ENCODE data around the gene ABHD14A. TPM values are rescaled to one million over a fixed set of nuclear protein-coding genes. Genes with fewer than 3 reads are reported as not detected.

ABHD14A gene
- total and polyA plus RNA-seq, 2 of the 13 experiments (the other 11 are each of a cell fraction or from before 2014, with no cell fraction given): 29.5 to 46.9 TPM

GRCh38 chr3:51937611-51938450, 37.0 kb upstream of the ABHD14A start:
- FAIRE-seq (no peak), DNase-seq (ENCODE audit: low spot score) (no peak), ATAC-seq (no peak)
- CTCF ChIA-PET (ENCODE audit: low intra/inter-chr PET ratio, low total read pairs): no interaction called here
- WGBS (ENCODE audit: low lambda C conversion rate): 96% methylated on average over 11 of the region's 13 CpGs
- Histone ChIP-seq H3K4me1 (ENCODE audit: insufficient read depth, low read length) (peaks cover 25% of the 10 kb centered on the region), H4K20me1 (ENCODE audit: insufficient read depth, low read length) (no peaks in the 10 kb centered on the region; the same call in 1 of the 2 replicates), H3K36me3 (replicated peaks in 1 of 2; ENCODE audit: control insufficient read depth in 1 of 2, insufficient read depth in 2 of 2, low read length in 2 of 2) (peaks cover 21 to 58% of the 10 kb centered on the region in 2 experiments; a peak in 4 of 5 replicates), H3K4me3 (replicated peaks in 1 of 3; ENCODE audit: insufficient read depth in 1 of 3, low read depth in 2 of 3, low read length in 3 of 3) (no peak overlapping the region), H3K79me2 (ENCODE audit: insufficient read depth, low read length) (peaks cover 28% of the 10 kb centered on the region), H2AFZ (ENCODE audit: low read length) (no peak overlapping the region), H3K4me2 (ENCODE audit: low read depth, low read length) (no peak overlapping the region), H3K27me3 (ENCODE audit: control insufficient read depth in 1 of 2, insufficient read depth in 2 of 2, low read length in 2 of 2) (no peaks in the 10 kb centered on the region; a peak in 1 of 5 replicates), H3K9ac (ENCODE audit: insufficient read depth, low read depth, low read length) (no peak overlapping the region), H3K27ac (ENCODE audit: extremely low read length, insufficient read depth, low read length) (no peak overlapping the region), H3K9me3 (ENCODE audit: low read length) (no peaks in the 10 kb centered on the region)
- no TSS peak for BruUV-seq (replicated peaks)
- POLR2A ChIA-PET: no interaction called here
- intact Hi-C loops (cut with micrococcal nuclease; ENCODE audit: unreplicated experiment): no loop called here
- in situ Hi-C loops (cut with HindIII; ENCODE audit: extremely low pct_ligation_motif_present, low pct_unique_long_range_greater_than_20kb): no loop called here
- TF ChIP-seq BRF2 (CRISPR knock-in tag; IDR thresholded peaks at IDR 0.05) (no peak), ZFP1 (CRISPR knock-in tag; IDR thresholded peaks at IDR 0.05) (no peak), TOE1 (CRISPR knock-in tag; IDR thresholded peaks at IDR 0.05) (no peak), JUN (CRISPR knock-in tag; IDR thresholded peaks at IDR 0.05) (no peak), IKZF1 (IDR thresholded peaks at IDR 0.05) (no peak), PHF21A (CRISPR knock-in tag; IDR thresholded peaks at IDR 0.05) (no peak), SALL1 (CRISPR knock-in tag; IDR thresholded peaks at IDR 0.05) (no peak), USF2 (IDR thresholded peaks at IDR 0.05; ENCODE audit: low read depth, low read length) (no peak), USF2 (CRISPR knock-in tag; IDR thresholded peaks at IDR 0.05; ENCODE audit: borderline replicate concordance) (no peak)
- TF ChIP-seq, protein P1, sequence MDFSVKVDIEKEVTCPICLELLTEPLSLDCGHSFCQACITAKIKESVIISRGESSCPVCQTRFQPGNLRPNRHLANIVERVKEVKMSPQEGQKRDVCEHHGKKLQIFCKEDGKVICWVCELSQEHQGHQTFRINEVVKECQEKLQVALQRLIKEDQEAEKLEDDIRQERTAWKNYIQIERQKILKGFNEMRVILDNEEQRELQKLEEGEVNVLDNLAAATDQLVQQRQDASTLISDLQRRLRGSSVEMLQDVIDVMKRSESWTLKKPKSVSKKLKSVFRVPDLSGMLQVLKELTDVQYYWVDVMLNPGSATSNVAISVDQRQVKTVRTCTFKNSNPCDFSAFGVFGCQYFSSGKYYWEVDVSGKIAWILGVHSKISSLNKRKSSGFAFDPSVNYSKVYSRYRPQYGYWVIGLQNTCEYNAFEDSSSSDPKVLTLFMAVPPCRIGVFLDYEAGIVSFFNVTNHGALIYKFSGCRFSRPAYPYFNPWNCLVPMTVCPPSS (IDR thresholded peaks at IDR 0.05): no peak
- TF ChIP-seq, protein P2, sequence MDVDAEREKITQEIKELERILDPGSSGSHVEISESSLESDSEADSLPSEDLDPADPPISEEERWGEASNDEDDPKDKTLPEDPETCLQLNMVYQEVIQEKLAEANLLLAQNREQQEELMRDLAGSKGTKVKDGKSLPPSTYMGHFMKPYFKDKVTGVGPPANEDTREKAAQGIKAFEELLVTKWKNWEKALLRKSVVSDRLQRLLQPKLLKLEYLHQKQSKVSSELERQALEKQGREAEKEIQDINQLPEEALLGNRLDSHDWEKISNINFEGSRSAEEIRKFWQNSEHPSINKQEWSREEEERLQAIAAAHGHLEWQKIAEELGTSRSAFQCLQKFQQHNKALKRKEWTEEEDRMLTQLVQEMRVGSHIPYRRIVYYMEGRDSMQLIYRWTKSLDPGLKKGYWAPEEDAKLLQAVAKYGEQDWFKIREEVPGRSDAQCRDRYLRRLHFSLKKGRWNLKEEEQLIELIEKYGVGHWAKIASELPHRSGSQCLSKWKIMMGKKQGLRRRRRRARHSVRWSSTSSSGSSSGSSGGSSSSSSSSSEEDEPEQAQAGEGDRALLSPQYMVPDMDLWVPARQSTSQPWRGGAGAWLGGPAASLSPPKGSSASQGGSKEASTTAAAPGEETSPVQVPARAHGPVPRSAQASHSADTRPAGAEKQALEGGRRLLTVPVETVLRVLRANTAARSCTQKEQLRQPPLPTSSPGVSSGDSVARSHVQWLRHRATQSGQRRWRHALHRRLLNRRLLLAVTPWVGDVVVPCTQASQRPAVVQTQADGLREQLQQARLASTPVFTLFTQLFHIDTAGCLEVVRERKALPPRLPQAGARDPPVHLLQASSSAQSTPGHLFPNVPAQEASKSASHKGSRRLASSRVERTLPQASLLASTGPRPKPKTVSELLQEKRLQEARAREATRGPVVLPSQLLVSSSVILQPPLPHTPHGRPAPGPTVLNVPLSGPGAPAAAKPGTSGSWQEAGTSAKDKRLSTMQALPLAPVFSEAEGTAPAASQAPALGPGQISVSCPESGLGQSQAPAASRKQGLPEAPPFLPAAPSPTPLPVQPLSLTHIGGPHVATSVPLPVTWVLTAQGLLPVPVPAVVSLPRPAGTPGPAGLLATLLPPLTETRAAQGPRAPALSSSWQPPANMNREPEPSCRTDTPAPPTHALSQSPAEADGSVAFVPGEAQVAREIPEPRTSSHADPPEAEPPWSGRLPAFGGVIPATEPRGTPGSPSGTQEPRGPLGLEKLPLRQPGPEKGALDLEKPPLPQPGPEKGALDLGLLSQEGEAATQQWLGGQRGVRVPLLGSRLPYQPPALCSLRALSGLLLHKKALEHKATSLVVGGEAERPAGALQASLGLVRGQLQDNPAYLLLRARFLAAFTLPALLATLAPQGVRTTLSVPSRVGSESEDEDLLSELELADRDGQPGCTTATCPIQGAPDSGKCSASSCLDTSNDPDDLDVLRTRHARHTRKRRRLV (CRISPR knock-in tag; IDR thresholded peaks at IDR 0.05): no peak

All from HepG2 (cell line).